Aorta (tissue), 5 donors: ENCODE measurements around the gene CDH23. TPM values are rescaled to one million over a fixed set of nuclear protein-coding genes. Genes with fewer than 3 reads are reported as not detected.
A peak's percentile ranks its signal among the peaks of the same experiment; 100 is the strongest.

Experiments
- ATAC-seq: fragments of 200-7000 bp; cut with Tn5 transposase; one replicate; pipeline ENCODE4 v1.9.1; 2022; ENCODE audit warnings: moderate library complexity; ENCODE audit not compliant: low FRiP score
- DNase-seq, 2 donors: peaks; one replicate each; pipeline ENCODE4 v3.0.0-alpha.2; 2020
- H3K27ac ChIP-seq, 2 donors: one replicate each; pipeline ENCODE4 v1.5.1; 2013; ENCODE audit warnings: low read length in 2 of 2, mild to moderate bottlenecking in 2 of 2, moderate library complexity in 2 of 2, control low read depth in 1 of 2, inconsistent platforms in 1 of 2, low read depth in 1 of 2
- H3K27me3 ChIP-seq, 2 donors: one replicate each; pipeline ENCODE4 v1.6.1; 2013; ENCODE audit warnings: control low read depth in 1 of 2, low read length in 1 of 2, mild to moderate bottlenecking in 1 of 2, moderate library complexity in 1 of 2; ENCODE audit not compliant: insufficient read depth in 2 of 2, control insufficient read depth in 1 of 2
- H3K36me3 ChIP-seq, 2 donors: one replicate each; pipeline ENCODE4 v1.6.1; 2013; ENCODE audit warnings: control low read depth in 1 of 2, low read length in 1 of 2, mild to moderate bottlenecking in 1 of 2; ENCODE audit not compliant: insufficient read depth in 2 of 2, control insufficient read depth in 1 of 2
- H3K4me1 ChIP-seq, 2 donors: one replicate each; pipeline ENCODE4 v1.6.1; 2013; ENCODE audit warnings: low read length in 2 of 2, control low read depth in 1 of 2, mild to moderate bottlenecking in 1 of 2, moderate library complexity in 1 of 2; ENCODE audit not compliant: insufficient read depth in 2 of 2, control insufficient read depth in 1 of 2
- H3K4me3 ChIP-seq, 2 donors: one replicate each; pipeline ENCODE4 v1.5.1; 2013; ENCODE audit warnings: low read length in 2 of 2, control low read depth in 1 of 2, mild to moderate bottlenecking in 1 of 2
- H3K9me3 ChIP-seq: one replicate; pipeline ENCODE4 v1.6.1; 2013; ENCODE audit warnings: mild to moderate bottlenecking, low read length; ENCODE audit not compliant: control insufficient read depth
- WGBS, 2 donors: extraction: QIAGEN DNeasy Blood & Tissue Kit; methylation state at CpG; one replicate each; pipeline ENCODE4 v1.1.7; 2013; 5-methylcytosine and 5-hydroxymethylcytosine counted together
- intact Hi-C, 2 donors: fragments of 100-400 bp; cut with DNase I; formaldehyde crosslinking; loops; one replicate each; pipeline versions ENCODE4 v1.14.2 to v1.15.0; 2022
- polyA plus RNA-seq, 2 donors: library from polyadenylated mRNA; stranded (reverse); fragments of 200-250 nt; gene quantifications; one replicate each; pipeline ENCODE4 v1.2.3, GENCODE V29; 2013
- total RNA-seq, 2 donors: library from RNA; stranded (reverse); fragmentation: NEBNext Ultra II Directional; extraction: Animal tissue kit (Norgen Biotek cat#: 25700); gene quantifications; one replicate each; pipeline ENCODE4 v1.2.1, GENCODE V29; 2021
- donor health status: healthy with polysubstance abuse.
- donor health status: Bipolar disorder and iron deficiency.
- donor health status: DM: no; HTN: no; CAD: no.
- donor health status: DM: no; HTN: no; CAD: no.
- donor health status: DM: yes; HTN: yes; CAD: no.

The CDH23 gene
- total and polyA plus RNA-seq, 4 donors = 0.50 to 16.6 (median 7.3) TPM

DNA sequence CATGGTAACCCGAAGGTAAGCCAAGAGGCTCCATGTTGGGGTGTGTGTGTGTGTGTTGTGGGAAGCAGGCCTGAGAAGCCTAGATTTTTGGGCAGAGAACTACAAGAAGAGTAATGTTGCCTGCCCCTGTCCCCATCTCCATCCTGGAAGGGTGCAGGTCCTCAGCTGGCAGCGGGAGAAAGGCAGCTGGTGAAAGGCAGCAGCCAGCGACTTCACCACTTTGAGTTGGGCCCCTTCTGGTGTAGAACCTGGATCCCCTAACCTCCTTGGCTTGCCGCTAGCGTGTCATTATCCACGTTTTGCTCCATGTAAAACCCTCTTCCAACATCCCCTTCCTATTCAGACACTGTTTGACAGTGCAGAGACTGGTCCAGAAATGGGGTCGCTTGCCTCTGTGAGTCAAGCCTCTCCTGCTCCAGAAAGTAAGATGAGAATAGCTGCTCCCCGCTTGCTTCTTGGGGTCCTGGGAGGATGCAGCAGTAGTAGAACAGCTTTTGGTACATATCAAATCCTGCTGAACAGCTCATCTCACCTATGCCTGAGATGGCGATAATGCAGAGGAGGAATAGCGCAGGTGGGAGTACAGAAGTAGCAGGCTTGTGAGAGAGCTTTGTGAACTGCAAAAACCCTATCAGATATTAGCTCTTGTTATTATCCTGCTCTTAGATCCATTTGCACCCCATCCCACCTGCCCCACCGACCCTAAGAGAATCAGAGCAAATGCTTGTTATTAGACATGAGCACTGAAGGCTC is 22.1 kb upstream of the CDH23 start:
- ATAC-seq (no peak), DNase-seq (peak in 1 of 2 donors; percentile 20)
- WGBS, 2 donors = 75 to 86% methylated on average over 11 of the region's 11 CpGs
- Histone ChIP-seq H3K27ac (no peak overlapping the region), H3K9me3 (no peaks in the 10 kb centered on the region), H3K27me3 (no peaks in the 10 kb centered on the region), H3K4me1 (no peaks in the 10 kb centered on the region), H3K4me3 (no peak overlapping the region), H3K36me3 (no peaks in the 10 kb centered on the region)
- intact Hi-C loops = loop anchor here in 1 of 2 donors (10.0 kb wide), 1 partner anchor 60 kb away; the partner anchor contains the start of gene SLC29A3

DNA sequence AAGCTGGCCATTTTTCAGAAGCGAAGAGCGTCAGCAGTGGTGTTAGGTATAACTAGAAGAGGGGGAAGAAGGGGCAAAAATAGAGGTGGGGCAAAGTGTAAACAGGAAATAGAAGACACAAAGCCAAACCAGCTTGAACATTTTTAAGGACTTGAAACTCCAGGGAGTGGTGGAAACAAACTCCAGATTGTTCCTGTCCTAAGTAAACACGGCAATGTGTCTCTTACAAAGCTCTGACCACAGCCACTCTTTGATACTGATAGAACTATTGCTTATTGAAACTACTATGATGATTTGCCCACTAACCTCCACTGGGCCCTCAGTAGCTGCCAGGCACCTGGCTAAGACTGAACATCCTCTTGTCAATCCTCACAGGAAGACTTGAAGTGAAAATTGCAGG is 20.8 kb upstream of the CDH23 start:
- H3K9me3 ChIP-seq = no peaks in the 10 kb centered on the region
- no peaks in the 10 kb centered on the region for H3K4me1 ChIP-seq
- H3K27me3 ChIP-seq = no peaks in the 10 kb centered on the region
- H3K36me3 ChIP-seq = no peaks in the 10 kb centered on the region
- peak in 1 of 2 donors; percentile 16 for DNase-seq
- intact Hi-C loops = loop anchor here in 1 of 2 donors (10.0 kb wide), 1 partner anchor 61 kb away; the partner anchor contains the start of gene SLC29A3
- no peak overlapping the region for H3K27ac ChIP-seq
- no peak overlapping the region for H3K4me3 ChIP-seq
- 61 to 63% methylated on average over 3 of the region's 3 CpGs for WGBS, 2 donors
- no peak for ATAC-seq

DNA sequence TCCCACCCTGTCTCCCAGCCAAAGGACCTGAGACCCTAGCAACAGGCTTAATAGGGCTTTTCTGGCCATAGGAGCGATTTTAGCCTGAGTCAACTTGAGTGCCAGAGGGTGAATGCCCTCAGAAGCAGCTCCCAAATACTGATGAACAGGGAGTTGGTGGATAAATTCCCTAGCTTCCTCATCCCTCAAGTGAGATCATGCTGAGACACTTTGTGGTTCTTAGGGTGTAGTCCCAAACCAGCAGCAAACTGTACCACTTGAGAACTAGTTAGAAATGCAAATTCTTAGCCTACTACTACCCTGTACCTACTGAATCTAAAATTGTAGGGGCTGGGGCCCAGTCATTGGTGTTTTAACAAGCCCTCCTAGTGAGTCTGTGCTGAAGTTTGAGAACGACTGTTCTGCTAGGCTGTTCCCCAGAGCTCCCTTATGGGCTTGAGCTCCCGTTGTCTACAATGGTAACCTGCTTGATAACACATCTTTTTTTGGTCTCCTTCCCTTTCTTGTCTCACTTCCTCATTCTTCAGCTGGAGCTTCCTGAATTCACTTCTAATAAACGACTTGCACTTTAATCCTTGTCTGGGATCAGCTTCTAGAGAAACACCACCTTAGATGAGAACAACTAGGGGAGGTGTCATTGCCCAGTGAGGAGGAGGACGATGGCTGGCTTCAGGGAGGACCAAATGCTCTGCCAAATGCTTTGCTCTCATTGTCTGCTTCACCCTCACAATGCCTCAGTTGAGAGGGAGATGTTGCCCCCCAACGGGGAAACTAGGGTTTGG is 18.2 kb upstream of the CDH23 start:
- Histone ChIP-seq H3K9me3 (no peaks in the 10 kb centered on the region), H3K36me3 (no peaks in the 10 kb centered on the region), H3K27me3 (no peaks in the 10 kb centered on the region), H3K4me1 (no peaks in the 10 kb centered on the region), H3K4me3 (no peak overlapping the region), H3K27ac (no peak overlapping the region)
- ATAC-seq (no peak), DNase-seq (peak in 1 of 2 donors; percentile 17)
- 78 to 81% methylated on average over 6 of the region's 6 CpGs for WGBS, 2 donors
- intact Hi-C loops = loop anchor here in 1 of 2 donors (10.0 kb wide), 1 partner anchor 64 kb away; the partner anchor contains the start of gene SLC29A3

DNA sequence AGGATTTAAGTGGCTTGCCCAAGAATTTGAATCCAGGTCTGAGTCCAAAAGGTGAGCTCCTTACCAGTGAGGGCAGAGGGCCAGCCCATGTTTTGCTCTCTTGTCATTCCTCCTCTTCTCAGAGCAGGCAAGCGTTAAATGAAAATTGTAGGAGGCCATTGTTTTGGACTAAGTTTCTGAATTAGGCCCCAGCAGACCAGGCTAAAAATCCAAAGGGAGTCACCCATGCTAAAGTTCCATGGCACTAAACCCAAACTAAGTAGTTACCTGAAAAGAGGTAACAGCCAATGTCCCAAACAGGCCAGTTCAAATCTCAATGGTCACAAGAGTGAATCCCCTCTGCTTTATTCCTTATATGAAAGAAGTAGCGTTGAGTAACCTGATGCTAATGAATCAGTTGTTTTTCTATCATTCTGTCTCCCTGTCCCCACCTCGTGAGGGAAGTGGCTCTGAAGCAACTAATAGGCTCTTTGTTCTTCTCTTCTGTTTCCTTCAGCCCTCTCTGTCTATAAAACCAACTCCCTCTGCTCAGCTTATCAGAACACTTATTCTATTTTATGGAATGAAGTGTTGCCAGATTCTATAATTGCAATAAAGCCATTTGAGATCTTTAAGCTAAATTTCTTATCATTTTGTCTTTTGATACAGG is 17.5 kb upstream of the CDH23 start:
- Histone ChIP-seq H3K27ac (no peak overlapping the region), H3K4me1 (no peaks in the 10 kb centered on the region), H3K27me3 (no peaks in the 10 kb centered on the region), H3K9me3 (no peaks in the 10 kb centered on the region), H3K36me3 (no peaks in the 10 kb centered on the region), H3K4me3 (no peak overlapping the region)
- ATAC-seq = no peak
- intact Hi-C loops = loop anchor here in 1 of 2 donors (10.0 kb wide), 1 partner anchor 64 kb away; the partner anchor contains the start of gene SLC29A3
- no peak for DNase-seq
- 84 to 85% methylated on average over 3 of the region's 3 CpGs for WGBS, 2 donors

DNA sequence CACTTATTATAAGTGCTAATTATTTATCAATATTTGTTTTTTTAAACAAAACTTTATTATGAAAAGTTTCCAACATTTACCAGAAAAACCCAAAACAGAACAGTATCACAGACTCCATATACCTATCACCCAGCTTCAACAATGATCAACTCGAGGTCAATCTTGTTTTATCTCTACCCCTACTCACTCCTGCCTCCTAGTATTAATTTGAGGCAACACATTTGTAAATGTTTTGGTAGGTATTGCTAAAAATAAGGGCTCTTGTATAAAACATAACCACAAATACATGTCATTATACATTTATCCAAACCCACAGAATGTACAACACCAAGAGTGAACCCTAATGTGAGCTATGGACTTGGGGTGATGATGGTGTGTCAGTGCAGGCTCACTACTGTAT is 15.9 kb upstream of the CDH23 start:
- Histone ChIP-seq H3K9me3 (no peaks in the 10 kb centered on the region), H3K36me3 (no peaks in the 10 kb centered on the region), H3K27ac (no peak overlapping the region), H3K27me3 (no peaks in the 10 kb centered on the region), H3K4me3 (no peak overlapping the region), H3K4me1 (no peaks in the 10 kb centered on the region)
- WGBS, 2 donors = 28 to 41% methylated on average over 1 of the region's 1 CpG
- intact Hi-C loops = loop anchor here (5.0 to 10.0 kb wide), 3 partner anchors 324 to 431 kb away; no protein-coding TSS in a partner anchor
- ATAC-seq (no peak), DNase-seq (no peak)

DNA sequence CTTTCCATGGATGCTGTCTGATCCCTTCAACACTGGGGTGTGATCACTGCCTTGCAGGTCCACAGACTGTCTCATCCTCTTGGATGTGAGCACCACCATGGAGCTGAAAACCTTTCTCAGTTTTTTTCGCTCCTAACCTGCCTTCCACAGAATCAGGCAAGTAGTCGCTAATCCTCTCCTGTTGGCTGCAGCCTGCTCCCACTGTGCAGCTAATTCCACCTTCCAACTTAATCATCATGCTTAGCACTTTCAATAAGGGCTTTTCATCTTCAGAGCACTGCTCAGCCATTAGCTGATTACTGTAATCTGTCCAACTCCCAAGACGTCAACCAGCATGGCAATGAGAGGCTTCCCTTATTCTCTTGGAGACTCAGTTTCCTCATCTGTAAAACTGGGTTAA is 15.1 kb upstream of the CDH23 start:
- H3K27me3 ChIP-seq = no peaks in the 10 kb centered on the region
- H3K4me1 ChIP-seq = no peaks in the 10 kb centered on the region
- DNase-seq = no peak
- 83 to 88% methylated on average over 3 of the region's 3 CpGs for WGBS, 2 donors
- intact Hi-C loops = loop anchor here (5.0 to 10.0 kb wide), 3 partner anchors 323 to 431 kb away; no protein-coding TSS in a partner anchor
- ATAC-seq = no peak
- H3K36me3 ChIP-seq = no peaks in the 10 kb centered on the region
- no peak overlapping the region for H3K27ac ChIP-seq
- H3K4me3 ChIP-seq = no peak overlapping the region
- H3K9me3 ChIP-seq = no peaks in the 10 kb centered on the region

DNA sequence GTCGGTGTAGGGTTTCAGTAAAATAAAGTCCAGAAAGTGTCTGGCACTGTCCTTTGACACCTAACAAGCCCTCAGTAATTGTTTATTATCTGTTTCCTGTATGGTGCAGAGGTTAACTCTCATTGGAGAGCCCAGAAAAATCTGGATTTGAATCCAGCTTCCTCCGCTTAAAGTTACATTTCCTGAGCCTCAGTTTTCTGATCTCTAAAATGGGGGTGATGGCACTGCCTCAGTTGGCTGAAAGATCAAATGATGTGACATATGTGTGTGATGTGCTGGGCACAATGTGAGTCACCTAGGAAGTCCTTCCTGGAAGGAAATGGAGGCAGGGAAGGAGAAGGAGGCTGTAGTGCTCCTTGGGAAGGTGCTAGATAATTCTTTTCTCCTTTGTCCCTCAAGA is 14.7 kb upstream of the CDH23 start:
- no peaks in the 10 kb centered on the region for H3K9me3 ChIP-seq
- intact Hi-C loops = loop anchor here (5.0 to 10.0 kb wide), 3 partner anchors 323 to 430 kb away; no protein-coding TSS in a partner anchor
- H3K27me3 ChIP-seq = no peaks in the 10 kb centered on the region
- no peak overlapping the region for H3K4me3 ChIP-seq
- ATAC-seq (no peak), DNase-seq (no peak)
- H3K4me1 ChIP-seq = no peaks in the 10 kb centered on the region
- no peaks in the 10 kb centered on the region for H3K36me3 ChIP-seq
- whole genome bisulfite sequencing, 2 donors = 87 to 92% methylated on average over 2 of the region's 2 CpGs
- no peak overlapping the region for H3K27ac ChIP-seq

DNA sequence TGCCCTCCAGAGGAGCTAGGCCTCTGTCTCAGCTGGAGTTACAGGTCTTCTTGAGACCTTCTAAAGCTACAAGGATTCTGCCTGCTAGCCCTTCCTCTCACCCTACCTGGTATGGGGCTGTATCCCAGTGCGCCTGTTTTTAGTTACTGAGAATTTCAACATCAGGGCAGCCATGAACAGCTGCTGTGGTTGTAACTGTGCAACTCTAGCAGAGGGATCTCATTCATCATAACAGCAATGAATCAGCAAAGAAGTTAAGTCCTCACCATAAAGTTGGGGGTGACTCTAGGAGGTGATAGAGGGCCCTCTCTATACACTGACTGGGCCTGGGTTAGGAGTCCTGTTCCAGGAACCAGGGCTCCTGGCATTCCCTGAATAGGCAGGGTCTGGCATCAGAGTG is 14.0 kb upstream of the CDH23 start:
- H3K27ac ChIP-seq = no peak overlapping the region
- intact Hi-C loops = loop anchor here (5.0 to 10.0 kb wide), 3 partner anchors 322 to 430 kb away; no protein-coding TSS in a partner anchor

More for the DNA sequence above, 14.0 kb upstream of the CDH23 start:
- no peaks in the 10 kb centered on the region for H3K36me3 ChIP-seq
- no peak for ATAC-seq
- H3K4me3 ChIP-seq = no peak overlapping the region
- 94 to 95% methylated on average over 1 of the region's 1 CpG for WGBS, 2 donors
- no peak for DNase-seq
- no peaks in the 10 kb centered on the region for H3K27me3 ChIP-seq
- no peaks in the 10 kb centered on the region for H3K9me3 ChIP-seq
- H3K4me1 ChIP-seq = no peaks in the 10 kb centered on the region
